ENCODE results near the gene TICRR. TPM values are rescaled to one million over a fixed set of nuclear protein-coding genes. Genes with fewer than 3 reads are reported as not detected.

TICRR gene
- total and polyA plus RNA-seq, 2 of the 13 experiments (the other 11 are each of a cell fraction or from before 2014, with no cell fraction given): 4.1 to 14.3 TPM

GRCh38 chr15:89599021-89599420 lies 23.8 kb downstream of the TICRR start:
- Histone ChIP-seq H4K20me1 (ENCODE audit: insufficient read depth, low read length) (no peaks in the 10 kb centered on the region), H3K4me1 (ENCODE audit: insufficient read depth, low read length) (no peaks in the 10 kb centered on the region), H3K79me2 (ENCODE audit: insufficient read depth, low read length) (no peaks in the 10 kb centered on the region), H3K27ac (ENCODE audit: extremely low read length, insufficient read depth, low read length) (no peak overlapping the region), H3K27me3 (ENCODE audit: control insufficient read depth in 1 of 2, insufficient read depth in 2 of 2, low read length in 2 of 2) (no peaks in the 10 kb centered on the region), H3K9ac (ENCODE audit: insufficient read depth, low read depth, low read length) (no peak overlapping the region), H3K4me2 (ENCODE audit: low read depth, low read length) (no peak overlapping the region), H3K9me3 (ENCODE audit: low read length) (no peaks in the 10 kb centered on the region), H2AFZ (ENCODE audit: low read length) (no peak overlapping the region), H3K4me3 (replicated peaks in 1 of 3; ENCODE audit: insufficient read depth in 1 of 3, low read depth in 2 of 3, low read length in 3 of 3) (no peak overlapping the region), H3K36me3 (replicated peaks in 1 of 2; ENCODE audit: control insufficient read depth in 1 of 2, insufficient read depth in 2 of 2, low read length in 2 of 2) (peaks cover 14 to 76% of the 10 kb centered on the region in 2 experiments)
- intact Hi-C loops (cut with micrococcal nuclease; ENCODE audit: unreplicated experiment) (no loop called here), in situ Hi-C loops (cut with HindIII; ENCODE audit: extremely low pct_ligation_motif_present, low pct_unique_long_range_greater_than_20kb) (no loop called here)
- ChIA-PET POLR2A (no interaction called here), CTCF (ENCODE audit: low intra/inter-chr PET ratio, low total read pairs) (no interaction called here)
- FAIRE-seq (no peak), ATAC-seq (no peak), DNase-seq (ENCODE audit: low spot score) (no peak)
- BruUV-seq (replicated peaks): no TSS peak
- no peak for TF ChIP-seq ZMAT5 (CRISPR knock-in tag; IDR thresholded peaks at IDR 0.05; ENCODE audit: borderline replicate concordance, low read depth)
- TF ChIP-seq SALL1 (CRISPR knock-in tag; IDR thresholded peaks at IDR 0.05): no peak
- no peak for TF ChIP-seq ZNF670 (CRISPR knock-in tag; IDR thresholded peaks at IDR 0.05; ENCODE audit: borderline replicate concordance)
- TF ChIP-seq TAF1 (CRISPR knock-in tag; IDR thresholded peaks at IDR 0.05): no peak
- 97% methylated on average over 4 of the region's 4 CpGs for whole genome bisulfite sequencing (ENCODE audit: low lambda C conversion rate)

DNA sequence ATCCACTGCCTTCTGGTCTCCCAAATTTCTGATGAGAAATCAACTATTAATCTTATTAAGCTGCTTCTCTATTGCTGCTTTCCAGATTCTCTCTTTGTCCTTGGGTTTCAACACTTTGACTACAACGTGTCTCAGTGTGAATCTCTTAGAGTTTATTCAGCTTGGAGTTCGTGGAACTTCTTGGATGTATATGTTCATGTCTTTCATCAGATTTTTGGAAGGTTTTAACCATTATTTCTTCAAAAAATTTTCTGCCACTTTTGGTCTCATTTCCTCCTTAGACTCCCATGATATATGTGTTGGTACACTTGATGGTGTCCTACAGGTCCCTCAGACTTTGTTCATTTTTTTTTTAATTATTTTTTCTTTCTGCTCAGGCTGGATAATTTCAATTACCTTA lies 36.0 kb downstream of the TICRR start:
- peaks cover 12 to 83% of the 10 kb centered on the region in 2 experiments for H3K36me3 ChIP-seq (replicated peaks in 1 of 2; ENCODE audit: control insufficient read depth in 1 of 2, insufficient read depth in 2 of 2, low read length in 2 of 2)
- in situ Hi-C loops (cut with HindIII; ENCODE audit: extremely low pct_ligation_motif_present, low pct_unique_long_range_greater_than_20kb): no loop called here
- TF ChIP-seq ZNF17 (CRISPR knock-in tag; IDR thresholded peaks at IDR 0.05): no peak
- TF ChIP-seq, protein P1, sequence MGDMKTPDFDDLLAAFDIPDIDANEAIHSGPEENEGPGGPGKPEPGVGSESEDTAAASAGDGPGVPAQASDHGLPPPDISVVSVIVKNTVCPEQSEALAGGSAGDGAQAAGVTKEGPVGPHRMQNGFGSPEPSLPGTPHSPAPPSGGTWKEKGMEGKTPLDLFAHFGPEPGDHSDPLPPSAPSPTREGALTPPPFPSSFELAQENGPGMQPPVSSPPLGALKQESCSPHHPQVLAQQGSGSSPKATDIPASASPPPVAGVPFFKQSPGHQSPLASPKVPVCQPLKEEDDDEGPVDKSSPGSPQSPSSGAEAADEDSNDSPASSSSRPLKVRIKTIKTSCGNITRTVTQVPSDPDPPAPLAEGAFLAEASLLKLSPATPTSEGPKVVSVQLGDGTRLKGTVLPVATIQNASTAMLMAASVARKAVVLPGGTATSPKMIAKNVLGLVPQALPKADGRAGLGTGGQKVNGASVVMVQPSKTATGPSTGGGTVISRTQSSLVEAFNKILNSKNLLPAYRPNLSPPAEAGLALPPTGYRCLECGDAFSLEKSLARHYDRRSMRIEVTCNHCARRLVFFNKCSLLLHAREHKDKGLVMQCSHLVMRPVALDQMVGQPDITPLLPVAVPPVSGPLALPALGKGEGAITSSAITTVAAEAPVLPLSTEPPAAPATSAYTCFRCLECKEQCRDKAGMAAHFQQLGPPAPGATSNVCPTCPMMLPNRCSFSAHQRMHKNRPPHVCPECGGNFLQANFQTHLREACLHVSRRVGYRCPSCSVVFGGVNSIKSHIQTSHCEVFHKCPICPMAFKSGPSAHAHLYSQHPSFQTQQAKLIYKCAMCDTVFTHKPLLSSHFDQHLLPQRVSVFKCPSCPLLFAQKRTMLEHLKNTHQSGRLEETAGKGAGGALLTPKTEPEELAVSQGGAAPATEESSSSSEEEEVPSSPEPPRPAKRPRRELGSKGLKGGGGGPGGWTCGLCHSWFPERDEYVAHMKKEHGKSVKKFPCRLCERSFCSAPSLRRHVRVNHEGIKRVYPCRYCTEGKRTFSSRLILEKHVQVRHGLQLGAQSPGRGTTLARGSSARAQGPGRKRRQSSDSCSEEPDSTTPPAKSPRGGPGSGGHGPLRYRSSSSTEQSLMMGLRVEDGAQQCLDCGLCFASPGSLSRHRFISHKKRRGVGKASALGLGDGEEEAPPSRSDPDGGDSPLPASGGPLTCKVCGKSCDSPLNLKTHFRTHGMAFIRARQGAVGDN (CRISPR knock-in tag; IDR thresholded peaks at IDR 0.05): no peak
- no peak for TF ChIP-seq ESRRA (CRISPR knock-in tag; IDR thresholded peaks at IDR 0.05; ENCODE audit: low read depth)
- TF ChIP-seq ZNF652 (CRISPR knock-in tag; IDR thresholded peaks at IDR 0.05; ENCODE audit: borderline replicate concordance, low read depth): no peak
- TF ChIP-seq MLLT10 (CRISPR knock-in tag; IDR thresholded peaks at IDR 0.05): no peak
- TF ChIP-seq, protein P2, sequence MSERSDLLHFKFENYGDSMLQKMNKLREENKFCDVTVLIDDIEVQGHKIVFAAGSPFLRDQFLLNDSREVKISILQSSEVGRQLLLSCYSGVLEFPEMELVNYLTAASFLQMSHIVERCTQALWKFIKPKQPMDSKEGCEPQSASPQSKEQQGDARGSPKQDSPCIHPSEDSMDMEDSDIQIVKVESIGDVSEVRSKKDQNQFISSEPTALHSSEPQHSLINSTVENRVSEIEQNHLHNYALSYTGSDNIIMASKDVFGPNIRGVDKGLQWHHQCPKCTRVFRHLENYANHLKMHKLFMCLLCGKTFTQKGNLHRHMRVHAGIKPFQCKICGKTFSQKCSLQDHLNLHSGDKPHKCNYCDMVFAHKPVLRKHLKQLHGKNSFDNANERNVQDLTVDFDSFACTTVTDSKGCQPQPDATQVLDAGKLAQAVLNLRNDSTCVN (CRISPR knock-in tag; IDR thresholded peaks at IDR 0.05; ENCODE audit: borderline replicate concordance): no peak
- TF ChIP-seq, protein P3, sequence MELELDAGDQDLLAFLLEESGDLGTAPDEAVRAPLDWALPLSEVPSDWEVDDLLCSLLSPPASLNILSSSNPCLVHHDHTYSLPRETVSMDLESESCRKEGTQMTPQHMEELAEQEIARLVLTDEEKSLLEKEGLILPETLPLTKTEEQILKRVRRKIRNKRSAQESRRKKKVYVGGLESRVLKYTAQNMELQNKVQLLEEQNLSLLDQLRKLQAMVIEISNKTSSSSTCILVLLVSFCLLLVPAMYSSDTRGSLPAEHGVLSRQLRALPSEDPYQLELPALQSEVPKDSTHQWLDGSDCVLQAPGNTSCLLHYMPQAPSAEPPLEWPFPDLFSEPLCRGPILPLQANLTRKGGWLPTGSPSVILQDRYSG (CRISPR knock-in tag; IDR thresholded peaks at IDR 0.05): no peak
- TF ChIP-seq ZNF292 (CRISPR knock-in tag; IDR thresholded peaks at IDR 0.05; ENCODE audit: borderline replicate concordance, low read depth): no peak

More for the DNA sequence above, 36.0 kb downstream of the TICRR start:
- BruUV-seq (replicated peaks): no TSS peak
- Histone ChIP-seq H3K4me1 (ENCODE audit: insufficient read depth, low read length) (no peaks in the 10 kb centered on the region), H3K9ac (ENCODE audit: insufficient read depth, low read depth, low read length) (no peak overlapping the region), H3K27me3 (ENCODE audit: control insufficient read depth in 1 of 2, insufficient read depth in 2 of 2, low read length in 2 of 2) (no peaks in the 10 kb centered on the region), H3K79me2 (ENCODE audit: insufficient read depth, low read length) (no peaks in the 10 kb centered on the region), H3K9me3 (ENCODE audit: low read length) (no peaks in the 10 kb centered on the region; the same call in 1 of the 2 replicates), H3K4me3 (replicated peaks in 1 of 3; ENCODE audit: insufficient read depth in 1 of 3, low read depth in 2 of 3, low read length in 3 of 3) (no peak overlapping the region), H2AFZ (ENCODE audit: low read length) (no peak overlapping the region), H3K27ac (ENCODE audit: extremely low read length, insufficient read depth, low read length) (no peak overlapping the region), H3K4me2 (ENCODE audit: low read depth, low read length) (no peak overlapping the region), H4K20me1 (ENCODE audit: insufficient read depth, low read length) (no peaks in the 10 kb centered on the region)
- POLR2A ChIA-PET: no interaction called here
- no peak for FAIRE-seq
- ATAC-seq: no peak
- 96% methylated on average over 2 of the region's 2 CpGs for WGBS (ENCODE audit: low lambda C conversion rate)
- DNase-seq (ENCODE audit: low spot score): no peak
- intact Hi-C loops (cut with micrococcal nuclease; ENCODE audit: unreplicated experiment): no loop called here
- CTCF ChIA-PET (ENCODE audit: low intra/inter-chr PET ratio, low total read pairs): no interaction called here
